ENCODE data around the gene ARHGEF10L.

Gene ARHGEF10L

DNA sequence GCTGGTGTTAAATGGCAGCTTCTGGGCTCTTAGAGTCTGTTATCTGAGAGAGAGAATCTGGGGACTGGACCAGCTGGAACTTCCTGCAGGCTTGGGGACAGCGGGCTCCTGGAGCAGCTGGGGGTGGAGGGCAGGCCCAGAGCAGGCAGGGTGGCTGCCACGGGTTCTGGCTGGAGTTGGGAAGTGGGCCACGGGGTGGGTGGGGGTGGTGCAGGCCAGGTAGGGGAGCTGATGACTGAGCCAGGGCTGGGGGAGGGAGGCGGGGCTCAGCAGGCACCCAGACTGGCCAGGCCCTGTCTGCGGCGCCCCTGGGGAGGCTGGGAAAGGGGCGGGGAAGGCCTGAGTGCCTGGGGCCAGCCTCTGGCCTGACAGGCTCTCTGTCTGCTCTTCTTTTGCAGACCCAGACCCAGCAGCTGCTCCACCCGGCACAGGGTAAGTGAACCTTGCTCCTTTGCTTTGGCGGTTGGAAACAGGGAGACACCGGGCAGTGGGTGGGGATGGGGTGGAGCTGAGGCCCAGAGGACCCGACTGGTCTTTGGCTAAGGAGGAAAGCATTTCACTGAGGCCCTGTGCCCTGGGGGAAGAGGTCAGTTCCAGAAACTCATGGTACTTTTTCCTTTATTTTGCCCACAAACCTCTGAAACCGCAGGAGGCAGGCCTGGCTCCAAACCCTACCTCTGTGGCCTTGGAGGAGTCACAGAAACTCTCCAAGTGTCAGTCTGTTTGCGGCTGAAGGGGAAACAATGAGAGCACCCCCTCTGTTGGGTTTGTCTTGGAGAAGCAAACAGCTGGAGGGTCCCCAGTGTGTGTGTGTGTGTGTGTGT lies 48.8 kb downstream of the ARHGEF10L start:
- no peak for DNase-seq (ENCODE audit: low read depth in 3 of 3)

DNA sequence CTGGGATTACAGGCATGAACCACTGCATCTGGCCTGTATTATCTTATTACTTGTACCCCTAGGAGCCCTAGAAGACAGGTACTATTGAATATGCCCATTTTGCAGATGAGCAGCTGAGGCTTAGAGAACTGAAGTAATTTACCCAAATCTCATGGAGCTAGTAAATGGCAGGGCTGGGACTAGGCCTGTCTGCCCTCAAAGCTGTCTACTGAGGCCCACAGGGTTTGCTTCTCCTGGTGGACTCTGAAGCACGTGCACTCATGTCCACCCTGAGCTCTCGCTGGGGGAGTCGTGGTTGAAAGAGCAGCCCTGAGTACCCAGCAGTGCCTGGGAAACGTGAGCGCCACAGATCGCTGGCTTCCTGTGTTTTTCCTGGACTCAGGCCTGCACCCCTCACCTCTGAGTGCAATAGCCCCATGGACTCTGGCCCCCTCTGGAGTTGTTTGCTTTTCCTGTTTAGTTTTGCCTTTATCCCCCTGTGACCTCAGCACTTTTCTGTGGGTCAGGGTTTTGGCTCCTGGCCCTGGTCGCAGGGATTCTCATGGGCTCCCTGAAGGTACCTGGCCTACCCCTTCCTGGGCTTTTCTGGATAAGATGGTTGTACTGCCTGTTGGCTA lies 52.4 kb downstream of the ARHGEF10L start:
- DNase-seq (ENCODE audit: low read depth in 3 of 3): no peak

DNA sequence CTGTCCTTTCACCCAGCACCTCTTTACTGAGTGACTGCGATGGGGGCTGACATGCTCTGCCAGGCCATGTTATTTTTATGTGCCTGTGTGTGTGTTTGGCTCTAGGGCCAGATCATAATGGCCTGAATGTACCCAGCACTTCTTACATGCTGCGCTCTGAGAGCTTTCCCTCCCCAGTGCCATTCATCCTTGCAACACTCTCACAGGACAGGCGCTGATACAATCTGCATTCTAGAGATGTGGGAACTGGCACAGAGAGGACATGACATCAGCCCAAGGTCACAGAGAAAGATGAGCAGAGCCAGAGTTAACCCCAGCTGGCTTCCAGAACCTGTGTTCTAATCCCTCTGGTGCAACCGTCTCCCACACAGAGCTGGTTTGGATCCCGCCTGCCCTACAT lies 54.5 kb downstream of the ARHGEF10L start:
- no peak for DNase-seq (ENCODE audit: low read depth in 3 of 3)

DNA sequence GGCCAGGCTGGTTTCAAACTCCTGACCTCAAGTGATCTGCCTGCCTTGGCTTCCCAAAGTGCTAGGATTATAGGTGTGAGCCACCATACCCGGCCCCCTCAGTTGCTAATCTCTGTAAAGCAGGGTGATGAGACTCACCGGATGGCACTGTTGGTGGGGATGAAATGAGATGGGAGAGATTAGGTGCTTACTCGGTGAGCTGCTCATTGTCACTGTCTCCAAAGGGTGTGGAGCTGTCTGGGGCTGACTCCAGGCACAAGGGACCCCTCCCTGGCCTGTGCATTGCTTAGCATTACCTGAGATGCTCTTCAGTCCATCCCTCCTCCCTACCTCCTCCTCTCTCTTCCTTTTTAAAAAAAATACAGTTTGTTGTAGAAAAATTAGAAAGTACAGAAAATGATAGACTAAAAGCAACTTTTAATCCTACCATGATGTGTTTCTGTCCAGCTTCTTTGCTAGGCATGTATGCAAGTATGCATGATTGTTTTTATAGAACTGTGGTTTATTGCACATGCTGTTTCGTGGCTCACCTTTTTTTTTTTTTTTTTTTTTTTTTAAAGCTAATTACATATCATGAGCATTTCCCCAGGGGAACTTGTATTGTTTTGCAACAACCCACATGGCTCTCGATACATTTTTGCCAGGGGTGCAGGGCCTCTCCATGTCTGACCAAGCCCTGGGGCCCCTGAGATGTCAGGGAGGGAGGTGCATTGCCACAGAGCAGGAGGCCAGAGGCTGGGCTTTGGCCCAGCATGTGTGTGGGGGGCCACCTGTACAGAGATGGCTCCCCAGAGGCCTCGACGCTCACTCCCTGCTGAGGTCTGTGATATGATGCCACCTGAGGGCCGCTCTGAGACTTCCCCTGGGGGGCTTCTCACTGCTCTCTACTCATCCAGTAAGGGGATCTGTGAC lies 55.4 kb downstream of the ARHGEF10L start:
- no peak for DNase-seq (ENCODE audit: low read depth in 3 of 3)

DNA sequence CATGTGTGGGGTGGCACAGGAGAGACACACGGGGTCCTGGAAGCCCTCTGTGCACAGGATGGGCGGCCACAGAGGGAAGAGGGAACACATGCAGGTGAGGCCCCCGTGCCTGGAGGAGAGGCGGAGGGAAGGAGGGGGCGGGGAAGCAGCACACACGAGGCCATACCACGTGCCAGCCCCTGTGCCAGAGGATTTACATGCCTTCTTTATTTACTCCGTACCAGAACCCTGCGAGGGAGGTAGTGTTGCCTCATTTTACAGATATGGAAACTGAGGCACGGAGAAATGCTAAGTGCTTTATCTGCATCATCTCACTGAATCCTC lies 56.1 kb downstream of the ARHGEF10L start:
- no peak for DNase-seq (ENCODE audit: low read depth in 3 of 3)

DNA sequence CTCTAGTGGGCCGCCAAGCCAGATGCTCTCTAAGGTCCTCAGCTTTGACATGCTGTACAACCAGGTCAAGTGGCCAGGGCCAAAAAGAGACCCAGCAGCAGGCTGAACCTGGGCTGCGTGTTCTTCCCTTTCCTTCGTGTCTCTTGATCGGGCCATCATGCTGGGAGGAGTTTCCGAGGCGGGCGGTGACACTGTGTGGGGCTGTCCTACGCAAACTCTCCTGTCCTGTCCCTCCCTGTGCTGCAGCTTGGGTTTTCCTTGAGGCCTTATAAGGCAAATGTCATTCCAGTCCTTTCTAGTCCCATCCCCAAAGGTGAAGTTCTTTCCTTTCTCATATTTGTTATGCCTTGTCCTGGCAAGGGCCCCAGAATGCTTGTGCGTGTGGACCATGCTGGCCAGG lies 56.7 kb downstream of the ARHGEF10L start:
- no peak for DNase-seq (ENCODE audit: low read depth in 3 of 3)

DNA sequence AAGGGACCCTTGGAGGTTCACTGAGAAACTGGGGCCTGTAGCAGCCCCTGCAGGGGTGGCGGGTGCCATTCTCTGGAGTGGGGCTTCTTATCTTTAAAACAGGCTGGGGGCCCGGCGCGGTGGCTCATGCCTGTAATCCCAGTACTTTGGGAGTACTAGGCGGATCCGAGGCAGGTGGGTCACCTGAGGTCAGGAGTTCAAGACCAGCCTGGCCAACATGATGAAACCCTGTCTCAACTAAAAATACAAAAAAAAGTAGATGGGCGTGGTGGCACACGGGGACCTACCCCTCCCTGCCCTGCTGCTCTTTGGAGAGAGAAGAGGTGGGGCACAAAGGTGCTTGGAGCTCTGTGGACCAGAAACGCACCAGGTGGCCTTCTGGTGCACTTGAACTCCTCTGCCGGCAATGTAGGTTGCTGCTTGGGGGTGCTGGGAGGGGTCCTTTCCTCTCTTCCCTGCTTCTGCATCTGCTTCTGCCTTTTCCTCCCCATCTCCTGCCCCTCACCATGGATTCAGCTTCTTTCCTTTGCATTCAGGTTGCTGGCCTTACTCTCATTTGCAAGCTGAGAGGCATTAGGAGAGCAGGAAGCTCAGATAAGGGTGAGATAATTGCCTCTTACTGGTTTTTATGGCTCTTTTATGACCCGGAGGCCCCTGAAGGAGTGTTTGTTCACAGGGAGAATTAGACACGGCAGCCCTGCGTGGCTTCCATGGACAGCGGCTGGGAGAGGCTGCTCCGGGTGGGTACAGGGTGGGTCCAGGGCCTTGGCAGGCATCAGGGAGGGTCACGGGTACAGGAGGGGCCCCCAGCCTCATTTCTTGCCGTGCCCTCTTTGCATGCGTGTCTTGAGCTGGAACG lies 57.4 kb downstream of the ARHGEF10L start:
- no peak for DNase-seq (ENCODE audit: low read depth in 3 of 3)

DNA sequence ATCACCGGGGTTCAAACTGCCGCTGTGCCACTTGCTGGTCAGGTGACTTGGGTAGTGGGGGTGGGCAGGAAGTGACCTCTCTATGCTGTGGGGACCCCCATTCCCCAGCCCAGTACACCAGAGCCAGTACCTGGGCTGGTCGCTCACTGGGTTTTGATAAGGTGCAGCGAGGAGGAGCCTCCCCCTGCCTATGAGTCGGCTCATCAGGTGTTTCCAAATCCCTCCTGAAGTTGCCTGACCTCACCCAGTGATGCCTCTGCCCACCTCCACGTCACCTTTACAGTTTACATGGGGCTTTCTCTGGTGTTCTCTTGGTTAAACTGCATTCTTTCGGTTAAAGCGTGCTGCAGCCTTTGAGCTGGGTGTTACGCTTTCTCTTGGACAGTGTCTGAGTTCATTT lies 58.2 kb downstream of the ARHGEF10L start:
- no peak for DNase-seq (ENCODE audit: low read depth in 3 of 3)

DNA sequence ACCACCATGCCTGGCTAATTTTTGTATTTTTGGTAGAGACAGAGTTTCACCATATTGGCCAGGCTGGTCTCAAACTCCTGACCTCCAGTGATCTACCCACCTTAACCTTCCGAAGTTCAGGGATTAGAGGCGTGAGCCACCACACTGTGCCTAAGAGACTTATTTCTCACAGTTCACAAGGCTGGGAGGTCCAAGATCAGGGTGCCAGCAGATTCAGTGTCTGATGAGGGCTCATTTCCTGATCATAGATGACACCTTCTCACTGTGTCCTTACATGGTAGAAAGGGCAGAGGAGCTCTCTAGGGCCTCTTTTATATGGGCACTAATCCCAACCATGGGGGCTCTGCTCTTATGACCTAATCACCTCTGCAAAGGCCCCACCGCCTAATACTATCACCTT lies 58.8 kb downstream of the ARHGEF10L start:
- no peak for DNase-seq (ENCODE audit: low read depth in 3 of 3)

DNA sequence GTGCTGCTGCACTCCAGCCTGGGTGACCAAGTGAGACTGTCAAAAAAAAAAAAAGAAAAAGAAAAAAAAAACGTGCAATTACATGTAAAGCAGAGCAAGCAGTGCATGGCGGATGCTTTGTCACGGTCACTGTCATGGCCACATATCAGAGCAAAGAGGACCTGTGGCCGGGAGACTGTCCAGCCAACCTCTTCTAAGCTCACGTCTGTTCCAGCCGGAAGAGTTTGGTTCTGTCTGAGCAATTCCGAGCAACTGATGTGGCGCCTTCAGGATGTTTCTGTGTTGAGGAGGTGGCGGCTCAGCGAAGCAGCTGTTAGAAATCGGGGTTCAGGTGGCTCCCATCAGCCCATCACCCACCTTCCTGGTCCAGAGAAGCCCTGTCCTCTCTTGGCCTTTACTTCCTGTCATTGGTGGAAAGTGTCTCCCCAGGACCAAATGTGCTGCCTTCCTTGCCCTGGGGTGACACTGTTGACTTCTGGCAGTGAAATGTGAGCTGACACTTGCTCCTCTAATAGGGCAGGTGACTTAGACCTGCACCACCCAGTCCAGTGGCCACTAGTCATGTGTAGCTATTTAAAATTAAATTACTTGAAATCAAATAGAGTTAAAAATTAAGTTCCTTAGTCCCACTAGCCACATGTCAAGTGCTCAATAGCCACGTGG lies 59.9 kb downstream of the ARHGEF10L start:
- DNase-seq (ENCODE audit: low read depth in 3 of 3): no peak

DNA sequence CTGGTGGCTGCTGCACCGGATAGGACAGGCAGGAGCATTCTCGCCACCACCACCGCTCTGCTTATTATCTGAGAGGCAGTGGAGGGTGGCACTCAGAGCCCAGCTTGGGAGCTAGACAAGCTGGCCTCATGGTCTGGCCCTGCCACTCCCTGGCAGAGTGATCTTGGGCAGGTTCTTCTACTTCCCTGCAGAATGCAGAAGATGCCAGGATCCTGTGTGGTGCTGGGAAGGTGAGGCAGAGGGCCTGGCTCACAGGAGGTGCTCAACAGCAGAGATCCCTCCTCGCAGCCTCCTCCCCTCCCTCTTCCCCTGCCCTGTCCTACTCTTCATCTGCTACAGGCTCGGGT lies 60.4 kb downstream of the ARHGEF10L start:
- no peak for DNase-seq (ENCODE audit: low read depth in 3 of 3)

DNA sequence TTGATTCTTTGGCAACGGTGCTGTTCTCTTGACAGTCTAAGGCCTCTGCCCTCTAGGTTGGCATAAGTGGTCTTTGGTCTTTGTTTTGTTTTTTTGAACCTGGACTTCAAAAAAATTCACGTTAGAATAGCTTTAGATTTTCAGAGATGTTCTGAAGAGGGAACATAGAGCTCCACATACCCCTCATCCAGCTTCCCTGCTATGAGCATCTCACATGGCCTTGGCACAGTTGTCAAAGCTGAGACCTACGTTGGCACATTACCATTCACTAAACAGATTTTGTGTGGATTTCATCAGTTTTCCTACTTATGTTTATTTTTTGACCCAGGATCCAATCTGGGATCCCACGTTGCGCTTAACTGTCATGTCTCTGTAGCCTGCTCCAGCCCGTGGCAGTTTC lies 60.8 kb downstream of the ARHGEF10L start:
- no peak for DNase-seq (ENCODE audit: low read depth in 3 of 3)

DNA sequence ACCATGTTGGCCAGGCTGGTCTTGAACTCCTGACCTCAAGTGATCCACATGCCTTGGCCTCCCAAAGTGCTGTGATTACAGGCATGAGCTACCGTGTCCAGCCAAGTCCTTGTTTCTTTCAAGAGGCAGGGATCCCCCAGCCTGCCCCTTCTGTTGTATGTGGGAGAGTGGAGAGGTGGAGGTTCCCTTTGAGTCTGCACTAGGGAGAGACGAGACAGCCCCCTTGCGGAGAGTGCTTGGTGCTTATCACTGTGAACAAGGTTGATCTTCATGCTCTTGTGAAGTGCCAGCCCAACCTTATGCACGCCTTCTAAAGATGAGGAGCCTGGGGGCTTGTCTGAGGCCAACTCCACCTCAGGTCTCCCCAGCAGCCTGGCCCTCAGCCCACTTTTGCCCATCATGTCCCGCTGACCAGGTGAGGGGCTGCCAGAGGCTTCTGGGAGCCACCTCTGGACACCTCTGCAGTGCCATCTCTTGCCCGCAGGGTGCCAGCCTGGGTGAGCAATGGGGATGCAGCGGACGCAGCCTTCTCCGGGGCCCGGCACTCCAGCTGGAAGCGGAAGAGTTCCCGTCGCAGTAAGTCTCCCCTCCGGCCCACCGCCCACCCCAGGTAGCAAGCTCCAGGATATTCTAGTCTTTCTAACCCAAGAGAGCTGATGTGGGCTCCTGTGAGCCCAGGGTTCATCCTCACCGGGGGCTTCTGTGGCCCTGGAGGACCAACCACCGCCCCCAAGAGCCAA lies 62.3 kb downstream of the ARHGEF10L start:
- DNase-seq (ENCODE audit: low read depth in 3 of 3): no peak

DNA sequence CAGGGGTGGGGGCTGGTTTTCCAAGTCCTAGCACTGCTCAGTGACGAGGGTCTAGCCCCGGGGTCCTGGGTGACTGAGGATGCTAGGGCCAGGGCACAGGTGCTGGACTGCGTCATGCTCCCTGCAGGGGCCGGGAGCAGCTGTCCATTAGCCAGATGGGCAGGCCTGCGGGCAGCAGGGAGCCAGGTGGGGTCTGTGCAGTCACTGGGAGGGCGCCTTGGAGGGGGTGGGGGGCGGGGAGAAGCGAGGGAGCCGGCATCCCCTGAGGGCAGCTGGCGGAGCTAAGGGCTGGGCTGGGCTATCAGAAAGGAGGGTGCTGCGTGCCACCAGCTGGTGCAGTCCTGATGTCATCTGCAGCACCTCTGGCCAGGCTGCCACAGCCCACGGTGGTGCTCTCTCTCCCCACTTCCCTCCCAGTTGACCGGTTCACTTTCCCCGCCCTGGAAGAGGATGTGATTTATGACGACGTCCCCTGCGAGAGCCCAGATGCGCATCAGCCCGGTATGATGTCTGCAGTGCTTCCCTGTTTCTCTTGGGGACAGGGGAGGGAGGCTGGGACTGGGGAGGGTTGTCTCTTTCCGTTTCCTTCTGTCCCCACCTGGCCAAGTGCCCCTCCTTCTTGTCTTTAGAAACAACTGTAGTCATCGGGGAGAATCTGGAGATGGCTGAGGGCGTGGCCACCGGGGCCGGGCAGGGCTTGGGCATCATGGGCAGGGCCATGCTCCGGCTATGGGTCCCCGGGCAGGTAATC lies 63.8 kb downstream of the ARHGEF10L start:
- no peak for DNase-seq (ENCODE audit: low read depth in 3 of 3)

DNA sequence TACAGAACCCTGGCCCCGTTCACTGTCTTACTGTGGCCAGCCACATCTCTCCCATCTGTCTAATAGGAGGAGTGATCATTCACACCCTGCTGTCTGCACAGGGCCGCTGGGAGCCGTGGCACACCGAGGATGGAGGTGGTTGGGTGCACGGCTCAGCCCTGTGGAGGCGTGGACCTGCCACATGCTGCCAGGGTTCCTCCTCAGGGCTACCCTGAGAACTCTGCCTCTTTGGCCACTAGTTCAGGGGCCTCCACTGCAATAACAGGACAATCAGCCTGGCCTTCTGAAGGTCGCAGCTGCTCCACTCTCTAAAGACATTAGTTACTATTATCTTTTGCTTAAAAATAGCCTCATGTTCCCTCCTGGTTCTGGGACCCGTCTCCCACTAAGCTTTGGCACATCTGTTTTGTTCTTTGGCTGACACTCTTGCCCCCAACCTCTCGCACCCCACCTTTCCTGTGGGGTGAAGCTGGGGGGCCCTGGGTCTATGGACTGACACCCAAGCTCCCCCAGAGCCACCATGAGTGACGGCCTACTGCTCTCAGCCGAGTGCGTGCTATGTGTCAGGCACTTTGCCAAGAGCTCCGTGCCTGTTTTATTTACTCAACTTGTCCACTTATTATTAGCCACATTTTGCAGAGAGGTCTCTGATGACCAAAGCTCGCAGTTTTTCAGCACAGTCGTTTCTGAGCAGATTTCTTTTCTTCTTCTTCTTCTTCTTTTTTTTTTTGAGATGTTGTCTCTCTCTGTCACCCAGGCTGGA lies 66.3 kb downstream of the ARHGEF10L start:
- DNase-seq (ENCODE audit: low read depth in 3 of 3): no peak

DNA sequence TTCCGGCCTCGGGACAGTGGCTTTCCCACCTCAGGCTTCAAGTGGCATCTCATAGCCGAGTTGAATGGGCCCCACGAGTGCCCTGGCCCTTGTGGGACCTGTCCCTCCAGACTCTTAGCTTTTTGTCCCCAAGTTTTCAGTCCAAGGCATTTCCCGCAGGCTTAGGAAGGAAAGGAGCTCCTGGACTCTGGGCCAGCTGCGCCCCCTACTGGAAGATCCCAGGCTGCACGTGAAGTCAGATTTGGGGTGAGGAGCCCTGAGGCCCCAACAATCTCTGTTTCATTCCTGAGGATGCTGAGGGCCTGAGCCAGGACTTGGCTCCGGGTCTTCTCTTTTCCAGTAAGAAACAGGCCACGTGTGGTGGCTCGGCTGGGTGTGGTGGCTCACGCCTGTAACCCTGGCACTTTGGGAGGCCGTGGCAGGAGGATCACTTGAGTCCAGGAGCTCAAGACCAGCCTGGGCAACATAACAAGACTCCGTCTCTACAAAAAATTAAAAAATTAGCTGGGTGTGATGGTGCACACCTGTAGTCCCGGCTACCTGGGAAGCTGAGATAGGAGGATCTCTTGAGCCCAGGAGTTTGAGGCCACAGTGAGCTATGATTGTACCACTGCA lies 67.4 kb downstream of the ARHGEF10L start:
- no peak for DNase-seq (ENCODE audit: low read depth in 3 of 3)

DNA sequence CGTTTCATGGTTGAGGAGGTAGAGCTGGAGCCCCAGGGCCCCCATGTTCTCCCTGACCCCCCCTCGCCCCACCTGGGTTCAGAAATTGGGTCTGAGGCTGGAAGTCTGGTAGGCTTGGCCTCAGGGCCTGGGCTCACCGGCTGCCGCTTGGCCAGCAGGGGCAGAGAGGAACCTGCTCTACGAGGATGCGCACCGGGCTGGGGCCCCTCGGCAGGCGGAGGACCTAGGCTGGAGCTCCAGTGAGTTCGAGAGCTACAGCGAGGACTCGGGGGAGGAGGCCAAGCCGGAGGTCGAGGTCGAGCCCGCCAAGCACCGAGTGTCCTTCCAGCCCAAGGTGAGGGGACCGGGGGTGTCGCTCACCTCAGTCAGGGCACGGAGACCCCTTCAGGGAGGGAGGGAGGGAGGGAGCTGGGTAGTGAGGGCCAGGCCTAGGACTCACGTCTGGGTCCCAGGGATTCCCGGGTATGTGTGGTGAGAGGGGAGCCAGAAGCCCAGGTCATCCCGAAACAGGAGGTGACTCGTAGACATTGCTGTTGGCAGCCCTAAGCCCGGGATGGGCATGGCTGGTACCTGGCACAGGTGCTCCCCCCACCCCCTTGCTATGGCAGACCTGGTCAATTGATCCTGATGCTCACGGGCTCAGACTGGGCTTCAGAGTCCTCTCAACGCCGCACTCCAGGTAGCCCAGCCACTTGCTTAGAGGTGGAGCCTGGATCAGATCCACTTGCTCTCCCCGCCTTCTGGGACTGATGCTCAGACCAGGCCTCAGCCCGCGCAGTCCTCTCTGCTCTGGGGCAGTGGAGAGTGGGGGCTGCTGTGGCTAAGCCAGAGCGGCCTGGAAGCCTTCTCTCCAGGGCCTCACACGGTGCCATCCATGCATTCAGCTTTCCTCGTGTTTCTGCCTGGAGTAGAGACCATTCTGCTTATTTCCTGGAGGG lies 68.4 kb downstream of the ARHGEF10L start:
- no peak for DNase-seq (ENCODE audit: low read depth in 3 of 3)

DNA sequence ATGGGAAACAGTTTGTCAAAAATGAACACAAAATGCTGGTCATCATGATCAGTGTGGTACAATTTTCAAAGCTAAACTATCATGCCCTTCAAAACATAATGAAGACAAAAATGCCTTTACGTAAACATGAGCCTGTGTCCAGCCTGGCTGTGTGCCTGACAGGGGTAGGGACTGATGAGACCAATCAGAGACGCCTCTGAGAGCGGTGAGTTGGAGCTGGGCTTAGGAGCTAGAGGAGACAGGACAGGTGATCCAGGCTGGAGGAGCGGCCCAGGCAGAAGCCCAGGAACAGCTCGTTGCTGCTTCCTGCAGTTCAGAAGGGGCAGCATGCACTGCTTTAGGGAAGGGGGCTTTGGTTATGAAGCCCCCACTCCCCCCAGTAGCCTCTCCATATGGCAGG lies 70.0 kb downstream of the ARHGEF10L start:
- no peak for DNase-seq (ENCODE audit: low read depth in 3 of 3)
